CD8-positive, alpha-beta memory T cell (primary cell): Measurements from ENCODE around the gene HECW1. TPM values are rescaled to one million over a fixed set of nuclear protein-coding genes. Genes with fewer than 3 reads are reported as not detected.
"Not testable (repeated sequence)": the region's sequence is repeated elsewhere in the genome, so short reads cannot be mapped to it uniquely, and the experiment has no call there.

Experiments used
- CTCF ChIA-PET: fragments of 350-600 bp; sonication (Branson Sonifier 250); formaldehyde crosslinking; loops from one replicate; lab custom pipeline; 2021; ENCODE audit warnings: antibody characterized with exemption; lab: Charles Lee
- POLR2A ChIA-PET: fragments of 350-600 bp; sonication (Branson Sonifier 250); formaldehyde crosslinking; loops from one replicate; lab custom pipeline; 2021; ENCODE audit warnings: antibody characterized with exemption; lab: Charles Lee
- DNase-seq, 5 donors: peaks; one replicate each; pipeline versions ENCODE4 v3.0.0 to v3.0.0-alpha.2; 2020 to 2022; ENCODE audit warnings: mixed read lengths in 1 of 5
- H3K27ac ChIP-seq: one replicate; pipeline ENCODE4 v1.7.0; 2013; ENCODE audit warnings: low read depth, mild to moderate bottlenecking, low read length, moderate library complexity
- H3K27me3 ChIP-seq: 2 replicates; pipeline ENCODE4 v1.7.0; 2013; ENCODE audit warnings: low read length, mild to moderate bottlenecking; ENCODE audit not compliant: insufficient read depth, poor library complexity, severe bottlenecking
- H3K36me3 ChIP-seq: 2 replicates; pipeline ENCODE4 v1.7.0; 2013; ENCODE audit warnings: mild to moderate bottlenecking, low read length, moderate library complexity; ENCODE audit not compliant: insufficient read depth
- H3K4me1 ChIP-seq: 2 replicates; pipeline ENCODE4 v1.7.0; 2013; ENCODE audit warnings: mild to moderate bottlenecking, low read length, moderate library complexity; ENCODE audit not compliant: insufficient read depth
- H3K4me3 ChIP-seq: 2 replicates; pipeline ENCODE4 v1.7.0; 2013; ENCODE audit warnings: mild to moderate bottlenecking, low read length
- H3K9me3 ChIP-seq: 2 replicates; pipeline ENCODE4 v1.7.0; 2013; ENCODE audit warnings: mild to moderate bottlenecking, low read length
- H3K27ac Mint-ChIP-seq, 8 donors: one replicate each; pipeline ENCODE4 v1.8.0; 2020 to 2021; ENCODE audit warnings: mixed read lengths in 8 of 8, mild to moderate bottlenecking in 6 of 8, inconsistent platforms in 3 of 8, moderate library complexity in 3 of 8
- H3K27me3 Mint-ChIP-seq, 2 donors: one replicate each; pipeline ENCODE4 v1.8.0; 2020 to 2021; ENCODE audit warnings: mixed read lengths in 2 of 2, mild to moderate bottlenecking in 1 of 2, moderate library complexity in 1 of 2
- H3K36me3 Mint-ChIP-seq, 3 donors: one replicate each; pipeline ENCODE4 v1.8.0; 2020 to 2021; ENCODE audit warnings: mixed read lengths in 3 of 3, inconsistent platforms in 1 of 3, mild to moderate bottlenecking in 1 of 3
- H3K4me1 Mint-ChIP-seq, 3 donors: one replicate each; pipeline ENCODE4 v1.8.0; 2020 to 2021; ENCODE audit warnings: mixed read lengths in 3 of 3, inconsistent platforms in 1 of 3, mild to moderate bottlenecking in 1 of 3
- H3K4me3 Mint-ChIP-seq, 7 donors: one replicate each; pipeline ENCODE4 v1.8.0; 2020 to 2021; ENCODE audit warnings: mixed read lengths in 7 of 7, mild to moderate bottlenecking in 6 of 7, moderate library complexity in 4 of 7, inconsistent platforms in 2 of 7
- H3K9me3 Mint-ChIP-seq, 5 donors: one replicate each; pipeline ENCODE4 v1.8.0; 2020 to 2022; ENCODE audit warnings: mixed read lengths in 5 of 5, mild to moderate bottlenecking in 3 of 5, moderate library complexity in 2 of 5, inconsistent platforms in 1 of 5
- polyA plus RNA-seq: library from polyadenylated mRNA; unstranded; fragments of 300-500 nt; fragmentation: Illumina TruSeq; gene quantifications from one replicate; pipeline ENCODE4 v1.2.3, GENCODE V29; 2021
- total RNA-seq, 2 experiments: library from RNA; stranded (reverse); gene quantifications; one replicate each; pipeline ENCODE4 v1.2.3, GENCODE V29; 2021

The HECW1 gene
- total and polyA plus RNA-seq, 3 experiments from 2014 or later, result not detected

DNA sequence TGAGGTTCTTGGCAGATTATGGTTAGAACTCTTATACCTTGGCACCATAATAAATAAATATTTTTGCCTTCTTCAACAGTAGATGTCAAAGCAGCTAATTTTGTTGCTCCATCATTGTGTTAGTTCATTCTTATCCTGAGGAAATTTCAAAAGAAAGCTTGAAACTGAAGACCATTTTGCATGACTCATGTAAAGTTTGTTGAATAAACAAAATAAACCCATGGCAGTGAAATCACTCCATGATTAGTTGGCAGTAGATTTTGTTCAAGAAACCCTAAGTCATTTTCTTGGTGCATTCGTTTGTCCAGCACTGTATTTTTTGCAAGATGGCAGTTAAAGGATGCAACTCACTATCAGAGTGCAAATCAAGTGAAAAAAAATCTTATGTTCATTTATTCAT is 91.6 kb downstream of the HECW1 start:
- Mint-ChIP-seq H3K36me3 (no peaks in the 10 kb centered on the region), H3K27ac (no peak overlapping the region), H3K27me3 (peaks cover 5 to 20% of the 10 kb centered on the region in 2 donors), H3K4me3 (no peak overlapping the region), H3K9me3 (no peaks in the 10 kb centered on the region), H3K4me1 (no peaks in the 10 kb centered on the region)
- Histone ChIP-seq H3K27me3 (no peaks in the 10 kb centered on the region), H3K9me3 (no peaks in the 10 kb centered on the region), H3K36me3 (no peaks in the 10 kb centered on the region), H3K4me3 (no peak overlapping the region), H3K4me1 (no peaks in the 10 kb centered on the region), H3K27ac (no peak overlapping the region)
- CTCF ChIA-PET, result no interaction called here
- POLR2A ChIA-PET, result no interaction called here
- no peak for DNase-seq

DNA sequence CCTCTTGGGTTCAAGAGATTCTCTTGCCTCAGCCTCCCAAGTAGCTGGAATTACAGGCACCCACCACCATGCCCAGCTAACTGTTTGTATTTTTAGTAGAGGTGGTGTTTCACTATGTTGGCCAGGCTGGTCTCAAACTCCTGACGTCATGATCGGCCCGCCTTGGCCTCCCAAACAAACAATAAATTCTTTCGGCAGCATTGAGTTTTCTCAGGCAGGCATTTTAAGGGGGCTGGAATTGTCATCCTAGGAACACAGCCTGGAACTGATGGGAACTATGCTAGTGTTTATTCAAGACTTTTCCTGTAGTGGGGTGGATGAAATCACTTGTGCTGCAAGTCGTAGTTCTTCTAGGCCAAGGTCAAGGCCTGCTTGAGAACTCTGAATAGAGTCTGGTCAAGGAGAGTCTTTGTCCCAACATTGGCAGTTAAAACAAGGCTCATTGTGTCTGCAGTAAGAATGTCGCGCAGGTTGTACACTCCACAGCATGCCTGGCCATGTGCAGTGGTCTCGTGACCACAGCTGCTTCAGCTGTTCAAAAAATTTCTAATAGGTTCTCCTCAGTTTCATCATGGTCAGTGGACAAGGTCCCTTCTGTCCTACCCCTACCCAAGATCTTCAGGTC is 92.8 kb downstream of the HECW1 start:
- Mint-ChIP-seq H3K27me3 (peaks cover 6 to 23% of the 10 kb centered on the region in 2 donors), H3K27ac (no peak overlapping the region), H3K4me3 (no peak overlapping the region), H3K9me3 (no peaks in the 10 kb centered on the region), H3K4me1 (no peaks in the 10 kb centered on the region), H3K36me3 (no peaks in the 10 kb centered on the region)
- no peak overlapping the region for H3K27ac ChIP-seq
- no peaks in the 10 kb centered on the region for H3K36me3 ChIP-seq
- no peaks in the 10 kb centered on the region for H3K27me3 ChIP-seq
- H3K4me3 ChIP-seq, result no peak overlapping the region
- H3K9me3 ChIP-seq, result no peaks in the 10 kb centered on the region
- no peaks in the 10 kb centered on the region for H3K4me1 ChIP-seq
- CTCF ChIA-PET, result no interaction called here
- no peak for DNase-seq
- POLR2A ChIA-PET, result no interaction called here

DNA sequence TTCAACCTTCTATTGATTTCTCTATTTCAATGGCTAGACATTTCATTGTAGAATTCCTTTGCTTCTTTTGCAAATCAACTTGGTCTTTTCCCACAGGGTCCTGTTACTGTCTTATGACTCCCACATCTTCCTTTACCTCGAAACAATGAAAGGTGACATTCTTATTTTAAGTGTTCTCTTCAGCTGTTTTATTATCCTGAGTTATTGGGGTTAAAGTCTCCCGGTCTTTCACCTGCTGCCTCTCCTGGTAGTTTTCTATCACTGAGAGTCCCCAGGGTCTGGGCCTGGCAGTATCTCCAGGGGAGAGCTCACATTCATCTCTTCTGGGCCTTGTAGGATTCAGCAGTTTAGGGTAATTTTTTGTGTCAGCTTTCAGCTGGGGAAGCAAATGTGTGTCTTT is 95.8 kb downstream of the HECW1 start:
- Mint-ChIP-seq H3K4me3 (no peak overlapping the region), H3K27me3 (peaks cover 8 to 18% of the 10 kb centered on the region in 2 donors), H3K4me1 (no peaks in the 10 kb centered on the region), H3K27ac (peak overlapping the region in 2 of 8 donors; percentile 17 to 45), H3K9me3 (no peaks in the 10 kb centered on the region), H3K36me3 (no peaks in the 10 kb centered on the region)
- no peak overlapping the region for H3K27ac ChIP-seq
- no peak for DNase-seq
- ChIA-PET CTCF (no interaction called here), POLR2A (no interaction called here)
- no peaks in the 10 kb centered on the region for H3K4me1 ChIP-seq
- H3K36me3 ChIP-seq, result no peaks in the 10 kb centered on the region
- no peaks in the 10 kb centered on the region for H3K9me3 ChIP-seq
- no peaks in the 10 kb centered on the region for H3K27me3 ChIP-seq
- no peak overlapping the region for H3K4me3 ChIP-seq

DNA sequence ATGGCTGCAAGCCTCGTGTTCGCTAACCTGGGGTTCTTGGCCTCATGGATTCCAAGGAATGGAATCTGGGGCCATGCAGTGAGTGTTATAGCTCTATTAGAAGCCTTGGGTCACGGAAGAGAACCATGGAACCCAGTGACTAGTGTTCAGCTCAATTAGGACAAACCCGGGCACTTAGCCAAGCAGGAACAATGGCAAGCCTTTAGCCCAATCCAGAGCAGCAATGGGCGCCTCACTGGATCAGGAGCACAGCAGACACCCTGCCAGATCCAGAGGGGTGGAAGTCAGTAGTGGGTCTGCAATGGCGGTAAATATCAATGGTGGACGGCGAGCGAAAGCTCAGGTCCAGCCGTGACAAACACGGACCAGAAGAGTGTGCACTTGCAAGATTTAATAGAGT is 98.1 kb downstream of the HECW1 start:
- H3K4me1 Mint-ChIP-seq, CTCF ChIA-PET: not testable (repeated sequence)

DNA sequence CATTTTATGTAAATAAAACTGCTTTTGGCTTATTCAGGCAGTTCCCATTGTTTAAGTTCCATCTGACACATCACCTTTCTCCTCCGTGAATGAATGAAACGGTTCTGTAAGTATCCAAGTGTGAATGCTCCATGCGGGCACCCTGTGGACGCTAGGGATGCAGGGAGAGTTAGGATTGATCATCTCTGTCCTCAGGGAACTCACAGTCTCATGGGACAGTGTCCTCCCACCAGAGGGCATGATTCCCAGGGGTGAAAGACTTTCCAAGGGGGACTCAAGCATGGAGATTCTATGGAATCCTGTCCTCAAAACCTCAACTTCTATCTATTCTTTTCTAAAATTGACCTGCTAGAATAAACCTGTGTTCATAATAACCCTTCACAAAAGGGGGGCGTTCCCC is 98.8 kb downstream of the HECW1 start:
- Mint-ChIP-seq H3K9me3 (no peaks in the 10 kb centered on the region), H3K27me3 (peaks cover 12 to 32% of the 10 kb centered on the region in 2 donors), H3K27ac (no peak overlapping the region), H3K4me3 (no peak overlapping the region), H3K4me1 (no peaks in the 10 kb centered on the region), H3K36me3 (no peaks in the 10 kb centered on the region)
- no peaks in the 10 kb centered on the region for H3K4me1 ChIP-seq
- ChIA-PET CTCF (no interaction called here), POLR2A (no interaction called here)
- H3K27me3 ChIP-seq, result no peaks in the 10 kb centered on the region
- H3K9me3 ChIP-seq, result no peaks in the 10 kb centered on the region
- no peak for DNase-seq
- no peak overlapping the region for H3K4me3 ChIP-seq
- H3K36me3 ChIP-seq, result no peaks in the 10 kb centered on the region
- H3K27ac ChIP-seq, result no peak overlapping the region

More for the DNA sequence above, 98.1 kb downstream of the HECW1 start:
- H3K4me3 ChIP-seq, H3K4me1 ChIP-seq, H3K4me3 Mint-ChIP-seq, POLR2A ChIA-PET, H3K36me3 ChIP-seq, DNase-seq, H3K27me3 ChIP-seq, H3K27ac ChIP-seq, H3K27ac Mint-ChIP-seq, H3K9me3 Mint-ChIP-seq, H3K9me3 ChIP-seq, H3K36me3 Mint-ChIP-seq: not testable (repeated sequence)
- H3K27me3 Mint-ChIP-seq, result peaks cover 9 to 28% of the 10 kb centered on the region in 2 donors

DNA sequence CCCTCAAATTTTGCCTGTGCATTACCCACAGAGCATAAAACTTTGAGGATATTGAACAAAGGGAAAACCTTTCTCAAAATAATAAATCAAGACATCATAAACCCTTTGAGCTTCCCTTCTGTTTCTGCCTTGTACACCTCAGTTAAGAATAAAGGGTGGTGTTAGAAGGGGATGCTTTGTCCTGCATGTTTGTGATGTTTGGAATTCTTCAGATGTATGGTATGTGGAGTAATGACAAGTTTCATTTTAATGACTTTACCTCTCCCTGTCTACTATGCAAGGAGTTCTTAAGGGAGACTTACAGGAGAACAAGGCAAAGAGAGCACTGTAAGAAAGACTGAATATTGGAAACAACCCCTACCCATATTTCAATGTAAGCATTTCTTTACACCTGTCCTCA is 99.2 kb downstream of the HECW1 start:
- DNase-seq, result no peak
- Mint-ChIP-seq H3K27ac (no peak overlapping the region), H3K36me3 (no peaks in the 10 kb centered on the region), H3K4me1 (no peaks in the 10 kb centered on the region), H3K27me3 (peaks cover 12 to 36% of the 10 kb centered on the region in 2 donors), H3K9me3 (no peaks in the 10 kb centered on the region), H3K4me3 (no peak overlapping the region)
- ChIA-PET CTCF (no interaction called here), POLR2A (no interaction called here)
- no peak overlapping the region for H3K27ac ChIP-seq
- no peak overlapping the region for H3K4me3 ChIP-seq
- H3K27me3 ChIP-seq, result no peaks in the 10 kb centered on the region
- H3K9me3 ChIP-seq, result no peaks in the 10 kb centered on the region
- no peaks in the 10 kb centered on the region for H3K4me1 ChIP-seq
- H3K36me3 ChIP-seq, result no peaks in the 10 kb centered on the region

DNA sequence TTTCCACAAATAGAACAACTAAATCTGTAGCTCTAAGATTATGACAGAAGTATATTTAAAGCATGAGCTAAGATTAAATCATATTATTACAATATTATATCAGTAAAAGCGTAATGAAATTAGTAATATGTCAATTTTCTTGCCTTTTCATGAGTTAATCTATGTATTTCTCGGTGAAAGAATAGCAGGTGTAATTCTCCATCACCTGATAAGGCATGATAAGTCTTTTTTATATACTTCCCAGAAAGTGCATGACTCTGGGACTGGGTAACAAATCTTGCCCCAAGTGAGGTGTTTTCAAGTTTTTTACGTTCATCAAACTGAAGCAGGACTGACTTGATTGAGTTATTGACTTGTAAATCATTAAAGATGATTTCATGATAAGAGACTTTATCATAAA is 100.5 kb downstream of the HECW1 start:
- Histone ChIP-seq H3K27ac (no peak overlapping the region), H3K36me3 (no peaks in the 10 kb centered on the region), H3K4me1 (no peaks in the 10 kb centered on the region), H3K4me3 (no peak overlapping the region), H3K9me3 (no peaks in the 10 kb centered on the region), H3K27me3 (no peaks in the 10 kb centered on the region)
- no peak for DNase-seq
- ChIA-PET POLR2A (no interaction called here), CTCF (no interaction called here)
- H3K9me3 Mint-ChIP-seq, result no peaks in the 10 kb centered on the region
- no peak overlapping the region for H3K27ac Mint-ChIP-seq
- no peak overlapping the region for H3K4me3 Mint-ChIP-seq
- H3K27me3 Mint-ChIP-seq, result peaks cover 17 to 47% of the 10 kb centered on the region in 2 donors
- no peaks in the 10 kb centered on the region for H3K36me3 Mint-ChIP-seq
- H3K4me1 Mint-ChIP-seq, result no peaks in the 10 kb centered on the region

DNA sequence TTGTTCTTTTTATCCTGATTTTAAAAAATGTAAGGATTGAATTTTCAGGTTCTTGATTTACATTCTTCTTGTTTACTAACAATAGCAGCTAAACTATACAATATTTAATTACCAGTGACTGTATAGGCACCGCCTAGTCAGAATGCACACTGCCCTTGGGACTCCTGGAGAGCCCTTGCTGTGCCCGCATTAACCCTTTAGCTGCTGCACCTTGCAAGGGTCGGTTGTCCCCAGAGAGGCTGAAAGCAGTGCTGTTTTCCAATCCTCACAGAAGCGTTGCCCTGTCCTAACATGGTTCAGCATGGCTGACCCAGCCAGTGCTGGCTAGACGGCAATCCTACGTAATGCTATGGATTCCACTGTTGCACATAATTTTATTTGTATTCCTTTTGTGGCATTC is 102.6 kb downstream of the HECW1 start:
- CTCF ChIA-PET, result no interaction called here
- Histone ChIP-seq H3K4me3 (no peak overlapping the region), H3K27ac (no peak overlapping the region), H3K9me3 (no peaks in the 10 kb centered on the region), H3K27me3 (no peaks in the 10 kb centered on the region), H3K36me3 (no peaks in the 10 kb centered on the region), H3K4me1 (no peaks in the 10 kb centered on the region)
- no peaks in the 10 kb centered on the region for H3K4me1 Mint-ChIP-seq
- no peak overlapping the region for H3K4me3 Mint-ChIP-seq
- H3K36me3 Mint-ChIP-seq, result no peaks in the 10 kb centered on the region
- DNase-seq, result no peak
- POLR2A ChIA-PET, result no interaction called here
- no peaks in the 10 kb centered on the region for H3K9me3 Mint-ChIP-seq
- H3K27me3 Mint-ChIP-seq, result peaks cover 18 to 53% of the 10 kb centered on the region in 2 donors
- H3K27ac Mint-ChIP-seq, result no peak overlapping the region
